Neural crest cell (in vitro differentiated cells): Measurements from ENCODE around the gene PPP1R9B. TPM values are rescaled to one million over a fixed set of nuclear protein-coding genes. Genes with fewer than 3 reads are reported as not detected.

Source experiments
- DNase-seq: peaks from one replicate; pipeline ENCODE4 v3.0.0; 2021; ENCODE audit warnings: low read depth, mixed read lengths, low spot score
- H3K27ac Mint-ChIP-seq: one replicate; pipeline ENCODE4 v1.8.0; 2021; ENCODE audit warnings: mild to moderate bottlenecking, mixed read lengths; ENCODE audit not compliant: unreplicated experiment
- H3K27me3 Mint-ChIP-seq: 2 replicates; pipeline ENCODE4 v1.8.0; 2021; ENCODE audit warnings: low read depth, mild to moderate bottlenecking, mixed read lengths
- H3K36me3 Mint-ChIP-seq: 2 replicates; pipeline ENCODE4 v1.8.0; 2021; ENCODE audit warnings: low read depth, mild to moderate bottlenecking, mixed read lengths
- H3K4me1 Mint-ChIP-seq: 2 replicates; pipeline ENCODE4 v1.8.0; 2021; ENCODE audit warnings: mixed read lengths
- H3K4me3 Mint-ChIP-seq: one replicate; pipeline ENCODE4 v1.8.0; 2021; ENCODE audit warnings: mild to moderate bottlenecking, mixed read lengths
- H3K9me3 Mint-ChIP-seq: 2 replicates; pipeline ENCODE4 v1.8.0; 2021; ENCODE audit warnings: mixed read lengths
- CTCF ChIP-seq: fragments of 200-600 bp; sonication (generic); conservative IDR thresholded peaks from 2 replicates; pipeline ENCODE4 v1.5.0; 2021; ENCODE audit warnings: antibody characterized with exemption, mild to moderate bottlenecking
- total RNA-seq: library from RNA; stranded (reverse); gene quantifications from 2 replicates; pipeline ENCODE4 v1.2.1, GENCODE V29; 2021

Gene PPP1R9B
- total RNA-seq, 1 donor from 2014 or later: 68.8 TPM

GRCh38 chr17:50101346-50102163, 48.9 kb downstream of the PPP1R9B start:
- DNase-seq: no peak

GRCh38 chr17:50100921-50101345, 49.5 kb downstream of the PPP1R9B start:
- H3K9me3 Mint-ChIP-seq: no peaks in the 10 kb centered on the region
- H3K27me3 Mint-ChIP-seq: no peaks in the 10 kb centered on the region
- DNase-seq: no peak
- H3K4me3 Mint-ChIP-seq: peak overlapping the region; percentile 27
- H3K27ac Mint-ChIP-seq: no peak overlapping the region
- TF ChIP-seq CTCF: no peak
- H3K36me3 Mint-ChIP-seq: no peaks in the 10 kb centered on the region
- peaks cover 6% of the 10 kb centered on the region for H3K4me1 Mint-ChIP-seq

More at GRCh38 chr17:50101346-50102163, 48.9 kb downstream of the PPP1R9B start:
- H3K9me3 Mint-ChIP-seq: no peaks in the 10 kb centered on the region
- no peaks in the 10 kb centered on the region for H3K36me3 Mint-ChIP-seq
- H3K4me1 Mint-ChIP-seq: peaks cover 9% of the 10 kb centered on the region
- no peaks in the 10 kb centered on the region for H3K27me3 Mint-ChIP-seq
- H3K4me3 Mint-ChIP-seq: peak overlapping the region; percentile 27
- no peak for TF ChIP-seq CTCF
- no peak overlapping the region for H3K27ac Mint-ChIP-seq

- H3K4me3 Mint-ChIP-seq: no peak overlapping the region
- H3K27ac Mint-ChIP-seq: no peak overlapping the region
Measured at GRCh38 chr17:50100480-50100883, 50.0 kb downstream of the PPP1R9B start.

GRCh38 chr17:50099003-50099402, 51.5 kb downstream of the PPP1R9B start:
- Mint-ChIP-seq H3K4me1 (peaks cover 20% of the 10 kb centered on the region), H3K4me3 (no peak overlapping the region), H3K27me3 (no peaks in the 10 kb centered on the region), H3K36me3 (no peaks in the 10 kb centered on the region), H3K9me3 (no peaks in the 10 kb centered on the region), H3K27ac (no peak overlapping the region)
- no peak for DNase-seq
- TF ChIP-seq CTCF: no peak

More at GRCh38 chr17:50100480-50100883, 50.0 kb downstream of the PPP1R9B start:
- Mint-ChIP-seq H3K4me1 (peaks cover 10% of the 10 kb centered on the region), H3K36me3 (no peaks in the 10 kb centered on the region), H3K9me3 (no peaks in the 10 kb centered on the region), H3K27me3 (no peaks in the 10 kb centered on the region)
- TF ChIP-seq CTCF: no peak
- no peak for DNase-seq

GRCh38 chr17:50098583-50098982, 51.9 kb downstream of the PPP1R9B start:
- DNase-seq: no peak
- Mint-ChIP-seq H3K27ac (no peak overlapping the region), H3K4me3 (no peak overlapping the region), H3K27me3 (no peaks in the 10 kb centered on the region), H3K9me3 (no peaks in the 10 kb centered on the region), H3K4me1 (peaks cover 21% of the 10 kb centered on the region), H3K36me3 (no peaks in the 10 kb centered on the region)
- TF ChIP-seq CTCF: no peak
